HCT116 (cell line): ENCODE results near the gene SH3TC2.

Source experiments
- CEBPB ChIP-seq: IDR thresholded peaks from 2 replicates; pipeline ENCODE4 v1.6.1; 2012; ENCODE audit warnings: low read depth
- EGR1 ChIP-seq: IDR thresholded peaks from 2 replicates; pipeline ENCODE4 v1.6.1; 2012; ENCODE audit warnings: low read depth
- ELF1 ChIP-seq: IDR thresholded peaks from 2 replicates; pipeline ENCODE4 v1.6.1; 2012; ENCODE audit warnings: low read depth, borderline replicate concordance
- EZH2 ChIP-seq: fragments of 200-600 bp; sonication (generic); IDR thresholded peaks from 2 replicates; pipeline ENCODE4 v1.6.1; 2017; ENCODE audit warnings: antibody characterized with exemption, mixed run types
- EZH2phosphoT487 ChIP-seq: fragments of 200-600 bp; IDR thresholded peaks from 2 replicates; pipeline ENCODE4 v1.6.1; 2018; ENCODE audit warnings: antibody characterized with exemption, borderline replicate concordance
- POLR2A ChIP-seq: IDR thresholded peaks from 2 replicates; pipeline ENCODE4 v1.7.0; 2011; ENCODE audit warnings: borderline replicate concordance; ENCODE audit not compliant: insufficient read depth, insufficient read length; ENCODE audit errors: extremely low read depth
- SP1 ChIP-seq: IDR thresholded peaks from 2 replicates; pipeline ENCODE4 v1.6.1; 2012; ENCODE audit warnings: low read depth
- YY1 ChIP-seq: IDR thresholded peaks from 2 replicates; pipeline ENCODE4 v1.6.1; 2011; ENCODE audit warnings: low read length, low read depth, moderate library complexity, mild to moderate bottlenecking; ENCODE audit not compliant: insufficient replicate concordance; ENCODE audit errors: extremely low read depth
- ZNF274 ChIP-seq: fragments of 200-500 bp; sonication (Bioruptor generic); IDR thresholded peaks from 2 replicates; pipeline ENCODE4 v1.6.1; 2014; ENCODE audit warnings: mild to moderate bottlenecking, low read depth, low read length, inconsistent platforms
- TF ChIP-seq, protein P1 (sequence below), 3 experiments: fragments of 200-600 bp in 1 of 3; sonication (generic) in 1 of 3; IDR thresholded peaks in 2 of 3; conservative IDR thresholded peaks in 1 of 3; 2 replicates each; pipeline ENCODE4 v1.5.1; 2012 to 2017; ENCODE audit warnings: low read depth in 2 of 3, low read length in 2 of 3, antibody characterized with exemption in 1 of 3, borderline replicate concordance in 1 of 3, control low read depth in 1 of 3, mild to moderate bottlenecking in 1 of 3, mixed read lengths in 1 of 3, mixed run types in 1 of 3, moderate library complexity in 1 of 3; ENCODE audit not compliant: insufficient read depth in 1 of 3
- TF ChIP-seq, protein P2 (sequence below): IDR thresholded peaks from 2 replicates; pipeline ENCODE4 v1.6.1; 2012; ENCODE audit warnings: low read depth
- TF ChIP-seq, protein P3 (sequence below): IDR thresholded peaks from 2 replicates; pipeline ENCODE4 v1.6.1; 2012

DNA sequence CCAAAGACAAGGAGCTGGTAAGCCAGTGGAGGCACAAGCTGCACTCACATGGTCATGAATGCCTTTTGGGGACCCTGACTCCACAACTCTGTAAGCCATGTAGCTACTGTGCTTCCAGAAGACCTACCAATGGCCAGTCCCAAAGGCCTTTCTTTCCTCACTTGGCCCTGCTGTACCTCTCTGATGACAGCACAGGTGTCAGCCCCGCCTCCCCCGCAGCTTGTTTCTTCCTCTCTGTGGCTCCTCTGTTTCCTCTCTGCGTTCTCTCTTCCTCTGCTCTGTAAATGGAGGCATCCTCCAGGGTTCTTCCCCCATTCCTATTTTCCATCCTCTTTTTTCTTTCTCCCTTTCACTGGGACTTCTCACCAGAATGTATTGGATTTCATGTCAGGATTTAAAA, 26.7 kb downstream of the SH3TC2 start:
- TF ChIP-seq, protein P1, sequence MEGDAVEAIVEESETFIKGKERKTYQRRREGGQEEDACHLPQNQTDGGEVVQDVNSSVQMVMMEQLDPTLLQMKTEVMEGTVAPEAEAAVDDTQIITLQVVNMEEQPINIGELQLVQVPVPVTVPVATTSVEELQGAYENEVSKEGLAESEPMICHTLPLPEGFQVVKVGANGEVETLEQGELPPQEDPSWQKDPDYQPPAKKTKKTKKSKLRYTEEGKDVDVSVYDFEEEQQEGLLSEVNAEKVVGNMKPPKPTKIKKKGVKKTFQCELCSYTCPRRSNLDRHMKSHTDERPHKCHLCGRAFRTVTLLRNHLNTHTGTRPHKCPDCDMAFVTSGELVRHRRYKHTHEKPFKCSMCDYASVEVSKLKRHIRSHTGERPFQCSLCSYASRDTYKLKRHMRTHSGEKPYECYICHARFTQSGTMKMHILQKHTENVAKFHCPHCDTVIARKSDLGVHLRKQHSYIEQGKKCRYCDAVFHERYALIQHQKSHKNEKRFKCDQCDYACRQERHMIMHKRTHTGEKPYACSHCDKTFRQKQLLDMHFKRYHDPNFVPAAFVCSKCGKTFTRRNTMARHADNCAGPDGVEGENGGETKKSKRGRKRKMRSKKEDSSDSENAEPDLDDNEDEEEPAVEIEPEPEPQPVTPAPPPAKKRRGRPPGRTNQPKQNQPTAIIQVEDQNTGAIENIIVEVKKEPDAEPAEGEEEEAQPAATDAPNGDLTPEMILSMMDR (IDR thresholded peaks at IDR 0.05 in 2 of 3, conservative IDR thresholded peaks at IDR 0.05 in 1 of 3; ENCODE audit: borderline replicate concordance in 1 of 3, insufficient read depth in 1 of 3, low read depth in 2 of 3, low read length in 2 of 3), result no peak
- TF ChIP-seq POLR2A, result no peak
- no peak for TF ChIP-seq EGR1
- TF ChIP-seq, protein P2, sequence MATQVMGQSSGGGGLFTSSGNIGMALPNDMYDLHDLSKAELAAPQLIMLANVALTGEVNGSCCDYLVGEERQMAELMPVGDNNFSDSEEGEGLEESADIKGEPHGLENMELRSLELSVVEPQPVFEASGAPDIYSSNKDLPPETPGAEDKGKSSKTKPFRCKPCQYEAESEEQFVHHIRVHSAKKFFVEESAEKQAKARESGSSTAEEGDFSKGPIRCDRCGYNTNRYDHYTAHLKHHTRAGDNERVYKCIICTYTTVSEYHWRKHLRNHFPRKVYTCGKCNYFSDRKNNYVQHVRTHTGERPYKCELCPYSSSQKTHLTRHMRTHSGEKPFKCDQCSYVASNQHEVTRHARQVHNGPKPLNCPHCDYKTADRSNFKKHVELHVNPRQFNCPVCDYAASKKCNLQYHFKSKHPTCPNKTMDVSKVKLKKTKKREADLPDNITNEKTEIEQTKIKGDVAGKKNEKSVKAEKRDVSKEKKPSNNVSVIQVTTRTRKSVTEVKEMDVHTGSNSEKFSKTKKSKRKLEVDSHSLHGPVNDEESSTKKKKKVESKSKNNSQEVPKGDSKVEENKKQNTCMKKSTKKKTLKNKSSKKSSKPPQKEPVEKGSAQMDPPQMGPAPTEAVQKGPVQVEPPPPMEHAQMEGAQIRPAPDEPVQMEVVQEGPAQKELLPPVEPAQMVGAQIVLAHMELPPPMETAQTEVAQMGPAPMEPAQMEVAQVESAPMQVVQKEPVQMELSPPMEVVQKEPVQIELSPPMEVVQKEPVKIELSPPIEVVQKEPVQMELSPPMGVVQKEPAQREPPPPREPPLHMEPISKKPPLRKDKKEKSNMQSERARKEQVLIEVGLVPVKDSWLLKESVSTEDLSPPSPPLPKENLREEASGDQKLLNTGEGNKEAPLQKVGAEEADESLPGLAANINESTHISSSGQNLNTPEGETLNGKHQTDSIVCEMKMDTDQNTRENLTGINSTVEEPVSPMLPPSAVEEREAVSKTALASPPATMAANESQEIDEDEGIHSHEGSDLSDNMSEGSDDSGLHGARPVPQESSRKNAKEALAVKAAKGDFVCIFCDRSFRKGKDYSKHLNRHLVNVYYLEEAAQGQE, result no peak
- TF ChIP-seq ZNF274, result no peak
- no peak for TF ChIP-seq EZH2
- TF ChIP-seq ELF1, result no peak
- no peak for TF ChIP-seq SP1
- no peak for TF ChIP-seq EZH2phosphoT487
- TF ChIP-seq, protein P3, sequence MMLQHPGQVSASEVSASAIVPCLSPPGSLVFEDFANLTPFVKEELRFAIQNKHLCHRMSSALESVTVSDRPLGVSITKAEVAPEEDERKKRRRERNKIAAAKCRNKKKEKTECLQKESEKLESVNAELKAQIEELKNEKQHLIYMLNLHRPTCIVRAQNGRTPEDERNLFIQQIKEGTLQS, result no peak
- TF ChIP-seq CEBPB, result no peak
- no peak for TF ChIP-seq YY1
